ENCODE measurements around the gene UNC13A.

- no peak for TF ChIP-seq CTCF (IDR thresholded peaks at IDR 0.05)
- no peak for TF ChIP-seq POLR2A (IDR thresholded peaks at IDR 0.05)
These were observed 29.5 kb downstream of the UNC13A start for GRCh38 chr19:17658666-17659065.

All from prostate gland (tissue), 2 donors.